SIG-M5 treated with dmso at 0.1 percent for 504 hours (cell line): ENCODE data around the gene TPH2.
A peak's percentile ranks its signal among the peaks of the same experiment; 100 is the strongest.

Experiments
- DNase-seq: peaks from one replicate; lab custom pipeline; 2025; ENCODE audit not compliant: unreplicated experiment; lab: John Stamatoyannopoulos, UW

Gene TPH2

GRCh38 chr12:71958457-71958856 lies 19.8 kb downstream of the TPH2 start:
- DNase-seq, result no peak

- DNase-seq, result no peak
These were observed 20.4 kb downstream of the TPH2 start for GRCh38 chr12:71958993-71959578.

DNA sequence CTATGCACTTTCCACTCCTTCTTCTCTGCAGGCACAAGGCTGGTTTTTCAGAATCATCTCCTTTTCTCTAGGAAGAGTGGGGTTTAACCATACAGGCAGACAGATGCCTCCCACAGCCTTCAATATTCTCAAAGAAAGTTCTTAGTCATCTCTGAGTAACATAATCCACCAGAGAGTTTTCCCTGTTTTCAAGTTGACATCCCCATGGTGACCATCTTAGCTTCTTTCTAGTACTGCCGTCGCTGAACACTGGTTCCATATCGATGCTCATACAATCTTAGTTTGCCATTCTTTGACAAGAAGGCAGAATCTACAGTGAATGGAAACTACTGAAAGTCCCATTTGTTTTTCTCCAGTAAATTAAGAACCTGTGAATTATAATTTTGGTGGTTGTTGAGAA lies 28.6 kb downstream of the TPH2 start:
- DNase-seq, result no peak

DNA sequence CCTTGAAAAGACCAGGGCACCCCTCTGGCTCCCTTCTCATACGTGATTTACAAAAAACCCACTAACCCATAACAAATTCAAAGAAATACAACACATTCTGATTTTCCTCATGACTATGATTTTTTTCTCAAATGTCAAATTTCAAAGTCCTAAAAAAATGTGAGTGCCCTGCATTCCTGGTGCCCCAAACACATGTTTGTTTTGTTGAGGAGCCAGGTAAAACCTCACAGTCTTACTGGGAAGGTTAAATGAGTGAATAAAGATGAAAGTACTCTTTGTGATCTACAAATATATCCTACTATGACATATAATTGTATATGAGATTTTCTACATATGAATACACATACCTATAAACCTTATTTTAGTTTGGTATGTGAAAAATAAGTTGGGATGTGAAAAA lies 30.7 kb downstream of the TPH2 start:
- DNase-seq, result no peak

- DNase-seq, result no peak
These were observed 31.4 kb downstream of the TPH2 start for GRCh38 chr12:71970031-71970430.

GRCh38 chr12:71972441-71973074 lies 33.9 kb downstream of the TPH2 start:
- DNase-seq, result no peak

DNA sequence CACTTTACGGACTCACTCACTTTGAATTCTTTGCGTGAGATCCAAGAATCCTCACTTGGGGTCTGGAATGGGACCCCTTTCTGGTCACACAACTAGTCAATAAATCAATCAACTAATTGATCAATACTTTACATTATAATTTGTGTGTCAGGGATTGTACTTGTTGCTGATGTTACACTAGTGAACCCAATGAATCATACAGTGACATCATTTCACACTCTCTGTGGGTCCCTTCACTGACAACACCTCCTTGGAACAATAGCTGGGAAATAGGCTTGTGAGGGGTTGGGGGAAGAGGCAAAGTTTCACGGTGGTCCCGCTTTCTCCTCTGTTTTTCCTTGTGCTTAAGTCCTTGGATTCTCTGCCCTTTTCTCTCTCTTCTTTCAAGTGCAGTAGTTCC lies 35.0 kb downstream of the TPH2 start:
- DNase-seq, result no peak

DNA sequence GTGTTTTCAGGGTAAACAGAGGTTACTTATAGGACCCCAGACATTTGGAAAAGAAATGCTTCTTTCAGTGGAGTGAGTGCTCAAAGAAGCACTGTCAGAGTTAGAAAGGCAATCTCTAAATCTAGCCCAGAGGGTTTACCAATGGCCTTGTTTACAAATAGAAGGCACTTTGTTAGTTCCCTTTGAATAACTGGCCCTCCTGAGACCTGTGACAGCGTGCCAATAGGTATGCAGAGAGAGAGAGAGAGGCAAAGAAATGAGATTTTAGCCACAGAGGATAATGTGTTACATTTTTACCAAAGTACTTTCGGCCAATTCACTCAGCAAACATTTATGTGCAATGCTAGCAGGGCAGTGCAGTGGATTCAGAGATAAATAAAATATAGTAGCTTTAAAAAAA lies 41.9 kb downstream of the TPH2 start:
- DNase-seq, result no peak

DNA sequence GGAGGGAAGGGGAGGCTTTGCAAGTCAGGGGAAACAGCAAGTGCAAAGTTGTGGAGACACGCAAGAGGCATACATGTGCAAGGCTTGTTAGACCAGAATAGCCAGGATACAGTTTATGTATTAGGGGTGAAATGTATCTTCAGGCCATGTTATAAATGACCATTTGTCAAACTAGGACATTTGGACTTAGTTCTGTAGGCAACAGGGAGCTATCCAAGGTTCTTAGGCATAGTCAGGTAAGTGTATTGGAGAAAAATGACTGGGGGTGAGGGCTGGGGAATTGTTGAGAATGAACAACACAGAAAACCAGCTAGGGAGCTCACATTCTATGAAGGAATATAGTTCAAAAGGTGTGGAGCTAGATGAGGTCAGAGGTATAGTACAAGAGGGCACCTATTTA lies 42.5 kb downstream of the TPH2 start:
- no peak for DNase-seq

- no peak for DNase-seq
These were observed 56.1 kb downstream of the TPH2 start for GRCh38 chr12:71994715-71995114.

GRCh38 chr12:71999795-72000194 lies 61.1 kb downstream of the TPH2 start:
- DNase-seq, result no peak

- DNase-seq, result no peak
These were observed 62.5 kb downstream of the TPH2 start for GRCh38 chr12:72000969-72001648.

DNA sequence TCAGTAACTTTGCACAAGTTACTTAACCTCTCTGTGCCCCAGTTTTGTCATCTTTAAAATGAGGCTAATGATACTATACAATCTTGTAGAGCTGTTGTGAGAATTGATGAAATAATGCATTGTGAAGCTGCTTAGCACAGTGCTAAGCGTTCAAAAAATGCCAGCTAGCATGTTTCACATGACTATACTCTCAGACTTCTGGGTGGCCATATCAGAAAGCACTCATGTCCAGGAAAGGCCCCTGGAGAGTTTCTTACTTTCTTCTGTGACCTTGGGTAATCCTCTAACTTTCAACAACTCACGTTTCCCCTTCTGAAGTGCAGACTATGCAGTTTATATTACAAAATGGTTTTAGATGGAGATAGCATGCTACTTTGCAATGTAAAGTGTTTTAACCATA lies 68.1 kb downstream of the TPH2 start:
- no peak for DNase-seq

GRCh38 chr12:72010356-72010755 lies 71.7 kb downstream of the TPH2 start:
- DNase-seq, result no peak

DNA sequence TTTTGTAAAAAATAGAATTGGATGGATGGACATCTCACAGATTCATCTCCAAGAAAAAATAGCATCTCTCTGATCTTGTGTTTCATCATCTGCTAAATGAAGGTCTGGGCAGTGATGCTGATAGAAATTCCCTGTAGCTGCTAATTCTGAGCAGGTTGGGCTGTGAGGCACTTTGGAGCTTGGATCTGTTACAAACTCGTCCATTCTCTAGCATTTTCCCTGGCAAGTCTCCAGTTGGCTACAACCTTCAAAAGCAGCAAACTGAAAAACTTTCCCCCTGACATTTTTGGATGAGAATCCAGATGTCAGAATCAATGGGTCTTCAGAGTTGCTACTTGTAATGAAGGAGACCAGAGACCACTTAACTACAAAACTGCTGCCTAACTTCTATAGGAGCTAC lies 72.7 kb downstream of the TPH2 start:
- no peak for DNase-seq

- DNase-seq, result no peak
These were observed 74.2 kb downstream of the TPH2 start for GRCh38 chr12:72012874-72013273.

- no peak for DNase-seq
These were observed 77.2 kb downstream of the TPH2 start for GRCh38 chr12:72015895-72016294.

DNA sequence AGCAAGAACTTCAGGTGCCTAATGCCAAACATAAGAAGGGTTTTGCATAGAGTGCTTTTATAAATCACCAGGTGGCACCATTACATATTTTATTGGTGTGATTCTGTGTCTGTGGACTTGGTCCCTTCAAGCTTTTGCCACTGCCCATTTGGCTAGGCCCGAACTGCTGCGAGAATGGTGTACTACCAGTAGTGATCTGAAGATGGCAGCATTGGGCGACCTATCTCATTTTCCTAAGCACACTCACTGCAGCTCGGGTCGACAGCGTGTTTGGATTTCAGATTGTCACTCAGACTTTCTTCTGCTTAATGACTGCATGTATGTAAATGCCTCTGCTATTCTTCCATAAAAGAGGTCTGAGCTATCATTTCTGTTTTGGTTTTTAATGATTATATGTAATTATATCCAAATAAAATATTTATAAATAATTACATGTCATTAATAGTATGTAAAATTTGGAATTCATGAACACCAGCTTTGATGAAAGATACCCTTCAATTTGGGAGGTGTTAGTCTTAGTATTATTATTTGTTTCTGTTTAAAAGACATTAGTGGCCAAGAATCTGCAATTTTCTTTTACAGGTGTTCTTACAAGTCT lies 78.5 kb downstream of the TPH2 start:
- DNase-seq, result peak; percentile 77

- no peak for DNase-seq
These were observed 79.4 kb downstream of the TPH2 start for GRCh38 chr12:72018036-72018435.

DNA sequence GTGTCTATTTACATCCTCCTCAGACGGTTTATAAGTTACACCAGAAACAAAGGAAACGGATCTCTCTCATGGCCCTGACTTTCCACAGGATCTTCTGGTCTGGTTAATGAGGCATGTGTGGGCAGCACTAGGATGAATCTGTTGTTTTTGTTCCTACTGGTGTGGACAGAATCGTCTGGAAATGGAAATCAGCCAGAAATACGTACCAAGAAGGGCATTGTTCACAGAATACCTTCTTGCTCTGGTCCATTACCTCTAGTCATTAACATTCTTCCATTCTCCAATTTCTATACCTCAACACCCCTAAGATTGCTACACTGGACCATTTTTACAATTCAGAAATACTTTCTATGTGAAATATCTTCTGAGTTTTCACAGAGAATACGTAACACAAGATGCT lies 86.0 kb downstream of the TPH2 start:
- no peak for DNase-seq

DNA sequence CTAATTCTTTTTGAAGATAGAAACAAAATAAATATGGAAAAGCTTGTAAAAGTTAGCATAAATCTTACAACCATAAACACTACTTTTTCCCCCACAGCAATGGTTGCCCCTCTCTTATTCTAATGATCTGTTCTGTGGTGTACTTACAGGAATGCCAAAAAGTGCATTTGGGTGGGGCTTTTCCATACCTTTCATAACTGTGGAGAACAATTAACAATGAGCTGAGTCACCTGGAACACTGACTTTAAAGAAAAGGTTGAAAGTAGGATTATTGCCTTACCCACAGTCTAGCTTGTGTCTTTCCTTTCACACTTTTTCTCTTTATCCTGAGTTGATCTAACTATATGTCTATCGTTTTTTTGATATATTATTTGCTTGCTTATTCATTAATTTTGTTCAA lies 86.9 kb downstream of the TPH2 start:
- DNase-seq, result no peak

- no peak for DNase-seq
These were observed 90.3 kb downstream of the TPH2 start for GRCh38 chr12:72028966-72029365.
